ENCODE measurements around the gene TET3.

The TET3 gene

GRCh38 chr2:74004212-74005182 is 19.8 kb downstream of the TET3 start:
- no peak for DNase-seq (ENCODE audit: low read depth in 2 of 2)

- no peak for DNase-seq (ENCODE audit: low read depth in 2 of 2)
These were observed 21.1 kb downstream of the TET3 start for GRCh38 chr2:74005786-74006185.

GRCh38 chr2:74006459-74006858 is 21.7 kb downstream of the TET3 start:
- no peak for DNase-seq (ENCODE audit: low read depth in 2 of 2)

- DNase-seq (ENCODE audit: low read depth in 2 of 2) = no peak
These were observed 22.4 kb downstream of the TET3 start for GRCh38 chr2:74007121-74007520.

- DNase-seq (ENCODE audit: low read depth in 2 of 2) = no peak
These were observed 23.0 kb downstream of the TET3 start for GRCh38 chr2:74007711-74008110.

GRCh38 chr2:74008761-74009395 is 24.2 kb downstream of the TET3 start:
- DNase-seq (ENCODE audit: low read depth in 2 of 2) = no peak

GRCh38 chr2:74009577-74009976 is 24.9 kb downstream of the TET3 start:
- no peak for DNase-seq (ENCODE audit: low read depth in 2 of 2)

- DNase-seq (ENCODE audit: low read depth in 2 of 2) = no peak
These were observed 25.4 kb downstream of the TET3 start for GRCh38 chr2:74010087-74010541.

- DNase-seq (ENCODE audit: low read depth in 2 of 2) = no peak
These were observed 26.5 kb downstream of the TET3 start for GRCh38 chr2:74011246-74011645.

- DNase-seq (ENCODE audit: low read depth in 2 of 2) = no peak
These were observed 30.1 kb downstream of the TET3 start for GRCh38 chr2:74014813-74015212.

- DNase-seq (ENCODE audit: low read depth in 2 of 2) = no peak
These were observed 32.5 kb downstream of the TET3 start for GRCh38 chr2:74017223-74017622.

- no peak for DNase-seq (ENCODE audit: low read depth in 2 of 2)
These were observed 34.8 kb downstream of the TET3 start for GRCh38 chr2:74019516-74019915.

- no peak for DNase-seq (ENCODE audit: low read depth in 2 of 2)
These were observed 36.1 kb downstream of the TET3 start for GRCh38 chr2:74020702-74021406.

- DNase-seq (ENCODE audit: low read depth in 2 of 2) = no peak
These were observed 36.7 kb downstream of the TET3 start for GRCh38 chr2:74021407-74021755.

- DNase-seq (ENCODE audit: low read depth in 2 of 2) = no peak
These were observed 39.5 kb downstream of the TET3 start for GRCh38 chr2:74024216-74024615.

GRCh38 chr2:74025971-74026612 is 41.4 kb downstream of the TET3 start:
- DNase-seq (ENCODE audit: low read depth in 2 of 2) = no peak

GRCh38 chr2:74026687-74027241 is 42.1 kb downstream of the TET3 start:
- DNase-seq (ENCODE audit: low read depth in 2 of 2) = no peak

- no peak for DNase-seq (ENCODE audit: low read depth in 2 of 2)
These were observed 42.8 kb downstream of the TET3 start for GRCh38 chr2:74027496-74027895.

GRCh38 chr2:74028290-74028689 is 43.6 kb downstream of the TET3 start:
- DNase-seq (ENCODE audit: low read depth in 2 of 2) = no peak

GRCh38 chr2:74028741-74029140 is 44.0 kb downstream of the TET3 start:
- DNase-seq (ENCODE audit: low read depth in 2 of 2) = no peak

- DNase-seq (ENCODE audit: low read depth in 2 of 2) = no peak
These were observed 45.1 kb downstream of the TET3 start for GRCh38 chr2:74029714-74030397.
